Upper lobe of left lung (tissue), 4 donors: Measurements from ENCODE around the gene STARD5.

Source experiments
- CTCF ChIP-seq, 6 experiments: fragments of 450-650 bp in 4 of 6; fragments of 200-600 bp in 2 of 6; sonication (generic) in 2 of 6; IDR thresholded peaks; one replicate each; pipeline ENCODE4 v1.5.1; 2016 to 2019; ENCODE audit warnings: antibody characterized with exemption in 6 of 6
- EP300 ChIP-seq, 4 donors: sonication (generic); formaldehyde crosslinking; IDR thresholded peaks; one replicate each; pipeline ENCODE4 v1.5.1; 2017; ENCODE audit warnings: antibody characterized with exemption in 4 of 4, control low read depth in 2 of 4
- POLR2A ChIP-seq, 4 donors: fragments of 450-650 bp; IDR thresholded peaks; one replicate each; pipeline ENCODE4 v1.5.1; 2016 to 2017; ENCODE audit warnings: antibody characterized with exemption in 4 of 4, mild to moderate bottlenecking in 2 of 4

DNA sequence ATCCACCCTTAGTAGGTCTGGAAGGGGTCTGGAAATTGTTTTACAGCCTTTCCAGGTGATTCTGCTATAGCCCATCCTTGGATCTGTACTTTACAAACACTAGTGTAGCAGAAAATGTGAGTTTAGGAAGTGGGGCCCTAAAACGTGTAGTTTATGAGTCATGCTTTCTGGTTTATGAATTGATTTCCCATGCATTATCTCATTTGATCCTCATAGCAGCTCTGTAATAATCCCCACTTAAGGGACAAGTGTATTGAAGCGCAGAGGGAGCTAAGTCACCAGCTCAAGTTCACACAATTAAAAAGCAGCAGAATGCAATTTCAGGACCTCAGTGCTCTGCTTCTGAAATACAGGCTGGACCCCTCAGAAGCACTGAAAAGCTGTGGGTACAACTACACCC, 22.7 kb upstream of the STARD5 start:
- no peak for TF ChIP-seq CTCF (IDR thresholded peaks at IDR 0.05)
- TF ChIP-seq EP300 (IDR thresholded peaks at IDR 0.05) = no peak
- TF ChIP-seq POLR2A (IDR thresholded peaks at IDR 0.05) = no peak
